NT2/D1 (cell line): ENCODE data around the gene CDK14.

Experiments used
- DNase-seq: peaks from one replicate; pipeline ENCODE4 v3.0.0-alpha.2; 2011; ENCODE audit warnings: low read depth, low spot score
- H3K27me3 ChIP-seq: 2 replicates; pipeline ENCODE4 v1.6.0; 2011; ENCODE audit warnings: mild to moderate bottlenecking; ENCODE audit not compliant: insufficient read length, insufficient read depth
- H3K36me3 ChIP-seq: 2 replicates; pipeline ENCODE4 v1.6.1; 2011; ENCODE audit warnings: mild to moderate bottlenecking, low read length, mixed read lengths; ENCODE audit not compliant: insufficient read depth, insufficient read length
- H3K4me1 ChIP-seq: 2 replicates; pipeline ENCODE4 v1.5.1; 2011; ENCODE audit not compliant: insufficient read depth, insufficient read length
- H3K4me3 ChIP-seq: 2 replicates; pipeline ENCODE4 v1.5.1; 2011; ENCODE audit warnings: low read depth; ENCODE audit not compliant: insufficient read length
- H3K9ac ChIP-seq: 2 replicates; pipeline ENCODE4 v1.6.0; 2011; ENCODE audit warnings: low read depth; ENCODE audit not compliant: insufficient read length
- H3K9me3 ChIP-seq: 2 replicates; pipeline ENCODE4 v1.5.1; 2011; ENCODE audit warnings: mild to moderate bottlenecking, low read length; ENCODE audit not compliant: insufficient read depth
- SUZ12 ChIP-seq: IDR thresholded peaks from 2 replicates; pipeline ENCODE4 v1.6.1; 2011; ENCODE audit not compliant: insufficient read length, insufficient read depth; ENCODE audit errors: extremely low read depth
- YY1 ChIP-seq: IDR thresholded peaks from 2 replicates; pipeline ENCODE4 v1.6.1; 2011; ENCODE audit not compliant: insufficient read length, insufficient read depth
- ZNF274 ChIP-seq: IDR thresholded peaks from 2 replicates; pipeline ENCODE4 v1.6.1; 2011; ENCODE audit warnings: mild to moderate bottlenecking, low read depth, low read length

CDK14 gene

DNA sequence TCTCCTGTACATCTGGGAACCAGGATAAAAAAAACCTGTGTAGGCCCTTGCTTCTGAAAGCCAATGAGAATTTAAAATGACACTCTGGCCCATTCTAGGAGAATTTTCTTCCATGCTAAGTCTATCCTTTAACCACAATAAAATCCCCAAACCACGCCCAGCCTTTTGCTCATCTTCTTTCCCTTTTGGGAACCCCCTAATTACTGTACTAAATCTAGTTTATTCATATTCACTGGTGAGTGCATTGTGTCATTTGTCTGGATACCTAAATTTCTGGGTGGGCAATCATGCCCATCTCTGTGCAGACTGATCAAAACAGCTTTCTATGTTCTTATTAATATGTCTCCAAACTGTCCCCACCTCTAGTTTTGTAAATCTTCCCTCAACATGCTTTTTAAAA lies 11.7 kb upstream of the CDK14 start:
- Histone ChIP-seq H3K4me1 (no peaks in the 10 kb centered on the region), H3K4me3 (no peak overlapping the region)
- TF ChIP-seq SUZ12 (no peak), YY1 (no peak), ZNF274 (no peak)

DNA sequence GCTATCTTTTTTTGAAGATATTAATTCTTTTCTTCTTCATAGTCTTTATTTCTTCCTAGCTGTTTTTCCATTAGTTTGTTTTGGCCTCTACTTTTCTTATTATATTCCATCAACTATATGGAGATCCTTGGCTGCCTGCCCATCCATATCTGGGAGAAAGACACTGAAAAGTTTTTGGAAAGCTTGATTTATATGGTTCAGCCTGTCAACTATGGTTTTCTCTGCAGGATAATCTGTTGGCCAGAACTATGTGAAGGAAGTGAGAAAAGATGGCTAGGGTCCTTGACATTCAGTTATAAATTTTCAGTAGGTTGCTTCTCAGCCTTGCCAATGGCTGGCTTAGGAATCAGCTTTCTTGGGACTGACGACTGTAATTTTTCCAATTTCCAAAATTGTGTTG lies 10.0 kb upstream of the CDK14 start:
- DNase-seq: no peak
- Histone ChIP-seq H3K9ac (no peak overlapping the region), H3K4me1 (no peaks in the 10 kb centered on the region), H3K4me3 (no peak overlapping the region), H3K27me3 (no peaks in the 10 kb centered on the region), H3K9me3 (no peaks in the 10 kb centered on the region), H3K36me3 (no peaks in the 10 kb centered on the region)
- TF ChIP-seq SUZ12 (no peak), YY1 (no peak), ZNF274 (no peak)

More for the DNA sequence above, 11.7 kb upstream of the CDK14 start:
- H3K36me3 ChIP-seq: no peaks in the 10 kb centered on the region
- no peaks in the 10 kb centered on the region for H3K27me3 ChIP-seq
- no peaks in the 10 kb centered on the region for H3K9me3 ChIP-seq
- H3K9ac ChIP-seq: no peak overlapping the region
- DNase-seq: no peak

GRCh38 chr7:90587766-90588165 lies 8.4 kb upstream of the CDK14 start:
- TF ChIP-seq SUZ12 (no peak), ZNF274 (no peak), YY1 (no peak)
- no peaks in the 10 kb centered on the region for H3K4me1 ChIP-seq
- H3K4me3 ChIP-seq: no peak overlapping the region
- H3K36me3 ChIP-seq: no peaks in the 10 kb centered on the region
- no peak for DNase-seq
- H3K27me3 ChIP-seq: no peaks in the 10 kb centered on the region
- no peaks in the 10 kb centered on the region for H3K9me3 ChIP-seq
- no peak overlapping the region for H3K9ac ChIP-seq

- no peak for TF ChIP-seq SUZ12
- TF ChIP-seq YY1: no peak
- no peak for TF ChIP-seq ZNF274
- H3K27me3 ChIP-seq: peaks cover 11% of the 10 kb centered on the region
- DNase-seq: no peak
- no peak overlapping the region for H3K4me3 ChIP-seq
- H3K36me3 ChIP-seq: no peaks in the 10 kb centered on the region
- no peaks in the 10 kb centered on the region for H3K9me3 ChIP-seq
- no peaks in the 10 kb centered on the region for H3K4me1 ChIP-seq
- no peak overlapping the region for H3K9ac ChIP-seq
These were observed 4.1 kb upstream of the CDK14 start for GRCh38 chr7:90592033-90592432.

- no peak overlapping the region for H3K9ac ChIP-seq
- peaks cover 14% of the 10 kb centered on the region for H3K27me3 ChIP-seq
- H3K9me3 ChIP-seq: no peaks in the 10 kb centered on the region
- DNase-seq: no peak
- H3K4me1 ChIP-seq: no peaks in the 10 kb centered on the region
- no peak overlapping the region for H3K4me3 ChIP-seq
- TF ChIP-seq ZNF274 (no peak), YY1 (no peak), SUZ12 (no peak)
- no peaks in the 10 kb centered on the region for H3K36me3 ChIP-seq
These were observed 2.9 kb upstream of the CDK14 start for GRCh38 chr7:90593205-90593604.

DNA sequence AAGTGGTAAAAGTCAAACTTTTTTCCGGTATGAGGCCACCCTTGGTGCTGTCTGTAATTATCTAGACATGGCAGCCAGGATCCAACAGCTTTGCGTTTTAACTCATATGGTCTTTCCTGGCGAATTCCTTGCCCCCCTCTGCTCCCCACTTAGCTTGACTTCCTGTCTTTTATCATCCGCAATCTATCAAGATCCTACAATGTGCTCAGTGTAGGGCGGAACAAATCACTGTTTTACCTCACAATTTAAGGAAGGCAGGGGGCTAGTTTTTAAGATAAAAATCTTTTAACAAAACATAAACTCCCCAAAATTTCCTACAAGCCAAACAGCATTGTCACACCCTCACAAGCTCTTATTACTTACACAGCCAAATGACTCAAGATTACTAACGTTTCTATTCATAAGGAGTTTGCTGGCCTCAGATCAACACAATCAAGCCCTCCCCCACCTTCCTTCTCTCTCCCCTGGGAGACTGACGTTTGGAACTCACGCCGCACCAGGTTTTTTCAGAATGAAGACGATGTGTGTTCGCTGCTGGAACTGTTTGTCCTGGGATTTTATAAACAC lies 1.3 kb upstream of the CDK14 start:
- Histone ChIP-seq H3K36me3 (no peaks in the 10 kb centered on the region), H3K4me1 (no peaks in the 10 kb centered on the region), H3K27me3 (peaks cover 14% of the 10 kb centered on the region), H3K9me3 (no peaks in the 10 kb centered on the region), H3K9ac (no peak overlapping the region), H3K4me3 (peak overlapping the region; percentile 2)
- no peak for TF ChIP-seq SUZ12
- no peak for TF ChIP-seq ZNF274
- TF ChIP-seq YY1: no peak
- DNase-seq: peak; percentile 65

- DNase-seq: no peak
- Histone ChIP-seq H3K9ac (peak overlapping the region; percentile 64), H3K4me1 (no peaks in the 10 kb centered on the region), H3K4me3 (peak overlapping the region; percentile 40), H3K9me3 (no peaks in the 10 kb centered on the region), H3K36me3 (no peaks in the 10 kb centered on the region), H3K27me3 (peaks cover 14% of the 10 kb centered on the region)
- TF ChIP-seq YY1: no peak
- TF ChIP-seq ZNF274: no peak
- TF ChIP-seq SUZ12: no peak
These were observed 750 bp upstream of the CDK14 start for GRCh38 chr7:90595342-90595800.
